SU-DHL-6 (cell line): ENCODE measurements around the gene MAPKBP1.

ENCODE experiments used
- H2AFZ ChIP-seq: fragments of 200-600 bp; sonication (generic); 2 replicates; pipeline ENCODE4 v1.6.1; 2014; ENCODE audit warnings: low read depth, mild to moderate bottlenecking, moderate library complexity, mixed read lengths, antibody characterized with exemption, low read length; ENCODE audit not compliant: severe bottlenecking
- H3F3A ChIP-seq: fragments of 200-600 bp; shearing (Covaris generic); 2 replicates; pipeline ENCODE4 v1.6.0; 2016; ENCODE audit warnings: antibody characterized with exemption, mild to moderate bottlenecking; ENCODE audit not compliant: insufficient read depth
- H3K27ac ChIP-seq: fragments of 200-600 bp; sonication (generic); 2 replicates; pipeline ENCODE4 v1.5.1; 2016; ENCODE audit warnings: low read depth, mild to moderate bottlenecking, low read length, moderate library complexity, mixed read lengths
- H3K27me3 ChIP-seq: fragments of 200-600 bp; sonication (generic), shearing (Covaris generic); 2 replicates; pipeline ENCODE4 v1.6.0; 2014; ENCODE audit warnings: mild to moderate bottlenecking, low read length
- H3K36me3 ChIP-seq: fragments of 200-600 bp; sonication (generic); 2 replicates; pipeline ENCODE4 v1.6.1; 2014; ENCODE audit warnings: mild to moderate bottlenecking, low read length, mixed read lengths
- H3K4me2 ChIP-seq: fragments of 300-600, 200-600 bp; shearing (Covaris generic), sonication (generic); 2 replicates; pipeline ENCODE4 v1.6.0; 2014; ENCODE audit warnings: low read length, low read depth, mild to moderate bottlenecking; ENCODE audit not compliant: poor library complexity, severe bottlenecking
- H3K4me3 ChIP-seq: fragments of 200-600 bp; sonication (generic); 2 replicates; pipeline ENCODE4 v1.5.1; 2014; ENCODE audit warnings: antibody characterized with exemption, low read length, mild to moderate bottlenecking, mixed read lengths; ENCODE audit not compliant: insufficient read depth, poor library complexity, severe bottlenecking
- H3K79me2 ChIP-seq: fragments of 200-600 bp; sonication (generic); 2 replicates; pipeline ENCODE4 v1.6.1; 2014; ENCODE audit warnings: mild to moderate bottlenecking, low read length, moderate library complexity; ENCODE audit not compliant: insufficient read depth
- H3K9ac ChIP-seq: fragments of 200-600 bp; sonication (generic); 2 replicates; pipeline ENCODE4 v1.7.0; 2014; ENCODE audit warnings: mild to moderate bottlenecking, low read length
- H3K9me2 ChIP-seq: fragments of 200-600 bp; sonication (generic); replicated peaks from 2 replicates; pipeline ENCODE4 v1.6.1; 2014; ENCODE audit warnings: low read length; ENCODE audit not compliant: insufficient read depth
- H3K9me3 ChIP-seq: fragments of 200-600 bp; sonication (generic); 2 replicates; pipeline ENCODE4 v1.6.1; 2014; ENCODE audit warnings: low read length, mixed read lengths; ENCODE audit not compliant: insufficient read depth
- H4K20me1 ChIP-seq: fragments of 200-600 bp; sonication (generic); 2 replicates; pipeline ENCODE4 v1.6.1; 2014; ENCODE audit warnings: low read depth, mild to moderate bottlenecking, antibody characterized with exemption, low read length, moderate library complexity, mixed read lengths
- CTCF ChIP-seq: fragments of 200-600 bp; sonication (generic); IDR thresholded peaks from one replicate; pipeline ENCODE4 v1.5.1; 2017; ENCODE audit warnings: antibody characterized with exemption, mild to moderate bottlenecking, low read length, moderate library complexity; ENCODE audit not compliant: insufficient read depth, poor library complexity, severe bottlenecking
- EZH2phosphoT487 ChIP-seq: fragments of 200-600 bp; sonication (generic), shearing (Covaris generic); conservative IDR thresholded peaks from 2 replicates; pipeline ENCODE4 v1.6.1; 2018; ENCODE audit warnings: mild to moderate bottlenecking, antibody characterized with exemption, low read length, moderate library complexity, mixed read lengths

MAPKBP1 gene

GRCh38 chr15:41871175-41871905, 97.1 kb downstream of the MAPKBP1 start:
- no peaks in the 10 kb centered on the region for H3F3A ChIP-seq
- H4K20me1 ChIP-seq: no peaks in the 10 kb centered on the region
- no peaks in the 10 kb centered on the region for H3K79me2 ChIP-seq
- no peak overlapping the region for H3K4me3 ChIP-seq
- TF ChIP-seq EZH2phosphoT487 (no peak), CTCF (no peak)
- H2AFZ ChIP-seq: no peak overlapping the region
- H3K4me2 ChIP-seq: no peak overlapping the region
- no peaks in the 10 kb centered on the region for H3K27me3 ChIP-seq
- no peaks in the 10 kb centered on the region for H3K9me2 ChIP-seq
- H3K9ac ChIP-seq: no peak overlapping the region
- no peak overlapping the region for H3K27ac ChIP-seq
- no peaks in the 10 kb centered on the region for H3K9me3 ChIP-seq
- H3K36me3 ChIP-seq: no peaks in the 10 kb centered on the region

GRCh38 chr15:41872166-41872747, 98.0 kb downstream of the MAPKBP1 start:
- Histone ChIP-seq H2AFZ (no peak overlapping the region), H3K9ac (no peak overlapping the region), H3K27me3 (no peaks in the 10 kb centered on the region), H3K4me2 (no peak overlapping the region), H4K20me1 (no peaks in the 10 kb centered on the region), H3K9me3 (no peaks in the 10 kb centered on the region), H3K79me2 (no peaks in the 10 kb centered on the region), H3F3A (no peaks in the 10 kb centered on the region), H3K9me2 (no peaks in the 10 kb centered on the region), H3K27ac (no peak overlapping the region), H3K36me3 (no peaks in the 10 kb centered on the region), H3K4me3 (no peak overlapping the region)
- no peak for TF ChIP-seq EZH2phosphoT487
- TF ChIP-seq CTCF: no peak

GRCh38 chr15:41873711-41874110, 99.4 kb downstream of the MAPKBP1 start:
- Histone ChIP-seq H3K27me3 (no peaks in the 10 kb centered on the region), H4K20me1 (no peaks in the 10 kb centered on the region)
- TF ChIP-seq CTCF (no peak), EZH2phosphoT487 (no peak)

More at GRCh38 chr15:41873711-41874110, 99.4 kb downstream of the MAPKBP1 start:
- no peaks in the 10 kb centered on the region for H3K36me3 ChIP-seq
- no peak overlapping the region for H3K9ac ChIP-seq
- H3K79me2 ChIP-seq: no peaks in the 10 kb centered on the region
- no peaks in the 10 kb centered on the region for H3K9me3 ChIP-seq
- H3K4me2 ChIP-seq: no peak overlapping the region
- no peak overlapping the region for H2AFZ ChIP-seq
- H3F3A ChIP-seq: no peaks in the 10 kb centered on the region
- no peak overlapping the region for H3K4me3 ChIP-seq
- H3K9me2 ChIP-seq: no peaks in the 10 kb centered on the region
- H3K27ac ChIP-seq: no peak overlapping the region
